Cortex of kidney (tissue), 1 donor: ENCODE results near the gene SCYGR1.
"Not testable (repeated sequence)": the region's sequence is repeated elsewhere in the genome, so short reads cannot be mapped to it uniquely, and the experiment has no call there.

ENCODE experiments used
- DNase-seq: peaks from one replicate; lab custom pipeline; 2025; lab: John Stamatoyannopoulos, UW

Gene SCYGR1

GRCh38 chr2:227387583-227387982, at the start of gene SCYGR1:
Gene SCYGR1, minus strand, starts transcription at chr2:227387949. Its CDS starts 0 bp downstream, at chr2:227387949.
- not testable (repeated sequence) for DNase-seq

- DNase-seq: no peak
These were observed 48.9 kb upstream of the SCYGR1 start for GRCh38 chr2:227436436-227437174.

GRCh38 chr2:227433171-227433570, 45.4 kb upstream of the SCYGR1 start:
- DNase-seq: no peak

GRCh38 chr2:227430639-227431038, 42.9 kb upstream of the SCYGR1 start:
- no peak for DNase-seq

GRCh38 chr2:227428731-227429285, 41.1 kb upstream of the SCYGR1 start:
- DNase-seq: no peak

- no peak for DNase-seq
These were observed 36.1 kb upstream of the SCYGR1 start for GRCh38 chr2:227423656-227424499.

GRCh38 chr2:227420087-227421052, 32.6 kb upstream of the SCYGR1 start:
- no peak for DNase-seq

- no peak for DNase-seq
These were observed 29.0 kb upstream of the SCYGR1 start for GRCh38 chr2:227416701-227417100.

GRCh38 chr2:227415538-227416424, 28.0 kb upstream of the SCYGR1 start:
- no peak for DNase-seq

GRCh38 chr2:227414846-227415245, 27.1 kb upstream of the SCYGR1 start:
- no peak for DNase-seq

- no peak for DNase-seq
These were observed 25.6 kb upstream of the SCYGR1 start for GRCh38 chr2:227413371-227413770.

- DNase-seq: no peak
These were observed 25.1 kb upstream of the SCYGR1 start for GRCh38 chr2:227412877-227413276.

- DNase-seq: no peak
These were observed 24.2 kb upstream of the SCYGR1 start for GRCh38 chr2:227411990-227412350.

- DNase-seq: no peak
These were observed 23.7 kb upstream of the SCYGR1 start for GRCh38 chr2:227411320-227411989.

GRCh38 chr2:227410191-227410590, 22.4 kb upstream of the SCYGR1 start:
- DNase-seq: no peak

GRCh38 chr2:227407591-227408151, 19.9 kb upstream of the SCYGR1 start:
- no peak for DNase-seq

- no peak for DNase-seq
These were observed 18.7 kb upstream of the SCYGR1 start for GRCh38 chr2:227406177-227407031.

GRCh38 chr2:227404585-227405271, 17.0 kb upstream of the SCYGR1 start:
- DNase-seq: no peak
